ENCODE measurements around the gene CAMK1G. TPM values are rescaled to one million over a fixed set of nuclear protein-coding genes. Genes with fewer than 3 reads are reported as not detected.

The CAMK1G gene
- total RNA-seq, 4 donors from 2014 or later: 0.23 to 0.34 TPM; not detected in 2

- Histone ChIP-seq H3K4me1 (peaks cover 12% of the 10 kb centered on the region), H3K27me3 (peaks cover 41% of the 10 kb centered on the region), H3K4me3 (no peak overlapping the region), H3K9me3 (no peaks in the 10 kb centered on the region), H3K27ac (no peak overlapping the region), H3K36me3 (no peaks in the 10 kb centered on the region)
- 1% methylated on average over 20 of the region's 23 CpGs for WGBS
- DNase-seq (ENCODE audit: low spot score in 2 of 2): no peak
- TF ChIP-seq POLR2AphosphoS5 (IDR thresholded peaks at IDR 0.05) (no peak), POLR2A (IDR thresholded peaks at IDR 0.05) (no peak), EP300 (IDR thresholded peaks at IDR 0.05) (no peak)
- TF ChIP-seq, protein P1, sequence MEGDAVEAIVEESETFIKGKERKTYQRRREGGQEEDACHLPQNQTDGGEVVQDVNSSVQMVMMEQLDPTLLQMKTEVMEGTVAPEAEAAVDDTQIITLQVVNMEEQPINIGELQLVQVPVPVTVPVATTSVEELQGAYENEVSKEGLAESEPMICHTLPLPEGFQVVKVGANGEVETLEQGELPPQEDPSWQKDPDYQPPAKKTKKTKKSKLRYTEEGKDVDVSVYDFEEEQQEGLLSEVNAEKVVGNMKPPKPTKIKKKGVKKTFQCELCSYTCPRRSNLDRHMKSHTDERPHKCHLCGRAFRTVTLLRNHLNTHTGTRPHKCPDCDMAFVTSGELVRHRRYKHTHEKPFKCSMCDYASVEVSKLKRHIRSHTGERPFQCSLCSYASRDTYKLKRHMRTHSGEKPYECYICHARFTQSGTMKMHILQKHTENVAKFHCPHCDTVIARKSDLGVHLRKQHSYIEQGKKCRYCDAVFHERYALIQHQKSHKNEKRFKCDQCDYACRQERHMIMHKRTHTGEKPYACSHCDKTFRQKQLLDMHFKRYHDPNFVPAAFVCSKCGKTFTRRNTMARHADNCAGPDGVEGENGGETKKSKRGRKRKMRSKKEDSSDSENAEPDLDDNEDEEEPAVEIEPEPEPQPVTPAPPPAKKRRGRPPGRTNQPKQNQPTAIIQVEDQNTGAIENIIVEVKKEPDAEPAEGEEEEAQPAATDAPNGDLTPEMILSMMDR (IDR thresholded peaks at IDR 0.05): no peak
Observed at GRCh38 chr1:209585672-209586071, 2.2 kb downstream of the CAMK1G start.

DNA sequence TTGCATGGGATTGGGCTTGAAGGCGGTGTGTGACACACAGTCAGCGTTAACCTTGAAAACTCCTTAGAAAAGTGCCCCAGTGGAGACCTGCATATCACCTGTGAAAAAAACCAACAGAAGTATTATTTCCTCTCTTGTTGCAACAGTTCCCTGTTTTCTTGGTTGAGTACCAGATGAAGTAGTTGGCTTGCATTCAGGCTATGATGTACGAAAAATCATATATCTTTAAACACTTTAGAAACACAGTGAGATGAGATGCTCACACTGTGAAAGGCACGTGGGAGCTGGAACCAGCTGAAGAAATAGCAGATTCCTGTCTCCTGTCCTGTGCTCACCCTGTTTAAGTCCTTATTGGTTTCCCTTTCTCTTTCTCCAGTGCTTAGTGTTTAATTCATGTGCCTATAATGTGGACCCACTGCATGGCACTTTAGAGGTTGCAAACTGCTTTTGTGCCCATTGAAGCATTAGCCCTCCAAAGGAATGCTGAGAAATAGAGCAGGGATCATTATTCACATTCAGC lies 2.8 kb downstream of the CAMK1G start:
- Histone ChIP-seq H3K9me3 (no peaks in the 10 kb centered on the region), H3K4me3 (no peak overlapping the region), H3K36me3 (no peaks in the 10 kb centered on the region), H3K4me1 (peaks cover 12% of the 10 kb centered on the region), H3K27me3 (peaks cover 38% of the 10 kb centered on the region), H3K27ac (no peak overlapping the region)
- TF ChIP-seq POLR2AphosphoS5 (IDR thresholded peaks at IDR 0.05) (no peak), EP300 (IDR thresholded peaks at IDR 0.05) (no peak), POLR2A (IDR thresholded peaks at IDR 0.05) (no peak)
- TF ChIP-seq, protein P1 (IDR thresholded peaks at IDR 0.05): no peak
- DNase-seq (ENCODE audit: low spot score in 2 of 2): no peak
- whole genome bisulfite sequencing: 68% methylated on average over 4 of the region's 4 CpGs

DNA sequence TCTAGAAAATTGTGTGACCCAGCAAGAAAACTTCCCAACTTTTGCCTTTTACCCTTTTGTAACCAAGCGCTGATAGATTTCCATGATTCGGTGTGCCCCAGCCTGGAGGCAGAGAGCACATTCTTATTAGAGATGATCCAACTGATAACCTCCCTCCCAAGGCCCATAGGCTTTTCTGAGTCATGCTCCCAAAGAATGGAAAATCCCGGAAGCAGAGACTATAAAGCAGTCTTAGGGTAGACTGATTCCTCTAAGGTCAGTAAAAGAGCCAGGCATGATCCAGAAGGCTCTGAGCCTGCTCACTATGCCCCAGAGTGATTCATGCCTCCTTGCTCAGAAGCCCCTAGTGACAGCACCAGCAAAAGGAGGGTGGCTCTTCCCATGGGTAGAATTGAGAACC lies 4.3 kb downstream of the CAMK1G start:
- Histone ChIP-seq H3K9me3 (no peaks in the 10 kb centered on the region), H3K27me3 (peaks cover 31% of the 10 kb centered on the region), H3K4me3 (no peak overlapping the region), H3K36me3 (no peaks in the 10 kb centered on the region), H3K27ac (no peak overlapping the region), H3K4me1 (peaks cover 12% of the 10 kb centered on the region)
- 53% methylated on average over 3 of the region's 3 CpGs for WGBS
- DNase-seq (ENCODE audit: low spot score in 2 of 2): no peak
- no peak for TF ChIP-seq POLR2A (IDR thresholded peaks at IDR 0.05)
- TF ChIP-seq, protein P1 (IDR thresholded peaks at IDR 0.05): no peak
- no peak for TF ChIP-seq POLR2AphosphoS5 (IDR thresholded peaks at IDR 0.05)
- no peak for TF ChIP-seq EP300 (IDR thresholded peaks at IDR 0.05)

DNA sequence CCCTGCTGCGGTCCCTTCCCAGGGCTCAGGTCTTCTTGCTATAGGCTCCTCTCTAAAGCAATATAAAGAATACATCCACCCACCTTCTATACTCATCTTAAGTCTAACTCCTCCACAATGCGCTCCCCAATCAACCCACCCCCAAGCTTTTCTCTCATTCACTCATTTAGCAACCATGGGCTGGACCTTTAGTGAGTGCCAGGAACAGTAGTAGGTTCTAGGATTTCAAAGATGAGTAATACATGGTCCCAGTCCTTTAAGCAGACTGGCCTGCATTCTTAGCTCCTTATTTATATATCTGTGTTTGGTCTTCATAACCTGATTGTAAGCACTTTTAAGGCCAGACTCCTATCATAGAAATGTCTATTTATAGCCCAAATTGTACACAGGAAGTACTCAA lies 5.9 kb downstream of the CAMK1G start:
- peaks cover 12% of the 10 kb centered on the region for H3K4me1 ChIP-seq
- DNase-seq (ENCODE audit: low spot score in 2 of 2): no peak
- H3K27ac ChIP-seq: no peak overlapping the region
- H3K9me3 ChIP-seq: no peaks in the 10 kb centered on the region
- H3K36me3 ChIP-seq: no peaks in the 10 kb centered on the region
- no peak overlapping the region for H3K4me3 ChIP-seq
- H3K27me3 ChIP-seq: peaks cover 15% of the 10 kb centered on the region
- 95% methylated on average over 2 of the region's 2 CpGs for WGBS
- TF ChIP-seq, protein P1 (IDR thresholded peaks at IDR 0.05): no peak
- TF ChIP-seq POLR2AphosphoS5 (IDR thresholded peaks at IDR 0.05) (no peak), POLR2A (IDR thresholded peaks at IDR 0.05) (no peak), EP300 (IDR thresholded peaks at IDR 0.05) (no peak)

GRCh38 chr1:209589863-209590262 lies 6.3 kb downstream of the CAMK1G start:
- Histone ChIP-seq H3K27me3 (peaks cover 11% of the 10 kb centered on the region), H3K4me1 (peaks cover 12% of the 10 kb centered on the region), H3K36me3 (no peaks in the 10 kb centered on the region), H3K27ac (no peak overlapping the region), H3K9me3 (no peaks in the 10 kb centered on the region), H3K4me3 (no peak overlapping the region)
- WGBS: 93% methylated on average over 6 of the region's 6 CpGs
- TF ChIP-seq POLR2A (IDR thresholded peaks at IDR 0.05) (no peak), POLR2AphosphoS5 (IDR thresholded peaks at IDR 0.05) (no peak), EP300 (IDR thresholded peaks at IDR 0.05) (no peak)
- TF ChIP-seq, protein P1 (IDR thresholded peaks at IDR 0.05): no peak
- DNase-seq (ENCODE audit: low spot score in 2 of 2): no peak
